T-helper 9 cell (primary cell): ENCODE data around the gene PSMB11.

Experiments used
- DNase-seq: peaks from one replicate; pipeline ENCODE4 v3.0.0-alpha.2; 2020

PSMB11 gene

DNA sequence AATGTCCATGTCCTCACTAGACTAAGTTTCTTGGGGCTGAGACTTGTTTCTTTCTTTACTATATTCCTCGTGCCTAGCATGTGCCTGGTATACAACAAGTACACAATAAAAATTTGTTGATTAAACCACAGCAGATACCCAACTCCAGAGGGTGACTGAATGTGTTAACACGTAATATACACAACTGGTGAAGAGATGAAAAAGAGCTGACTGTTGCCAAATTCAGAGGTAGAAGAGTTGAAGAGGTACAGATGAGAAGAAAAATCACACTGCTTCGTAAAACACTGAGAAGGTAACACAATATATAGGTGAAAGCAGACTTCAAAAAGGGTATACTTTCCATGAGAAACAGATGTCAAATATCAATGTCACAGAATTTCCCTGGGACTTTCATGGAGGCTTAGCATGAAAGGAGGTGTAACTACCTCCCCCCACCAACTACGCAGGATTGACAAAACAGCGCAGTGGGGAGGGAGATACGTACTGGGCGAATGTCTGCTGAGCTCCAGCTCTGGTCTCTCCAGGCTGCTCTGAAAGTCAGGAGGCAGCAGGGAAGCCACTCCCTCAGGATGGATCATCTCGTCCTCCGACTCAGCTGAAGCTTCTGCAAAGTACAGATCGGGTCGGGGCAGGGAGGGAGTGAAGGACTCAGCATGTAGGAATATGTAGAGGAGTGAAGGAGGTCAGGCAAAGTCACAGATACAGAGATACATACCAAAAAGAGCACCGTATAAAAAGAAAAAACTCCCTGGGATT, 47.7 kb downstream of the PSMB11 start:
- DNase-seq: no peak

DNA sequence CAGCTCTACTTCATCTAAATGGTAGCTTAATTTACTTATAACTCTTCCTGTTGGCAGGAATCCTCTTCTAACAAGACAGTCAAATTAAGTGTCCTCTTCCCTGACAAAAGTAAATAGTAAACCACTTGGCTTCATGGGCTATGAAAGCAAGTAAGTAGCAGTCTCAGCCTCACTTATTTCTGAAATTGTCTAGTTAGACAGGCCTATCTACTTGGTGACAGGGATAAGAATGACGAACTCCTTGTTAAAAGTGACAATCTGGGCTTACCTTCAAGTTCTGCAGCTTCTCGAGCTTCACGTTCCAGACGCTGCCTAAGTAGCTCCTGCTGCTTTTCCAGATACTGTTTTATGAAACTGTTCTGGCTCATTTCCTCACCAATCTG, 48.2 kb downstream of the PSMB11 start:
- DNase-seq: no peak

DNA sequence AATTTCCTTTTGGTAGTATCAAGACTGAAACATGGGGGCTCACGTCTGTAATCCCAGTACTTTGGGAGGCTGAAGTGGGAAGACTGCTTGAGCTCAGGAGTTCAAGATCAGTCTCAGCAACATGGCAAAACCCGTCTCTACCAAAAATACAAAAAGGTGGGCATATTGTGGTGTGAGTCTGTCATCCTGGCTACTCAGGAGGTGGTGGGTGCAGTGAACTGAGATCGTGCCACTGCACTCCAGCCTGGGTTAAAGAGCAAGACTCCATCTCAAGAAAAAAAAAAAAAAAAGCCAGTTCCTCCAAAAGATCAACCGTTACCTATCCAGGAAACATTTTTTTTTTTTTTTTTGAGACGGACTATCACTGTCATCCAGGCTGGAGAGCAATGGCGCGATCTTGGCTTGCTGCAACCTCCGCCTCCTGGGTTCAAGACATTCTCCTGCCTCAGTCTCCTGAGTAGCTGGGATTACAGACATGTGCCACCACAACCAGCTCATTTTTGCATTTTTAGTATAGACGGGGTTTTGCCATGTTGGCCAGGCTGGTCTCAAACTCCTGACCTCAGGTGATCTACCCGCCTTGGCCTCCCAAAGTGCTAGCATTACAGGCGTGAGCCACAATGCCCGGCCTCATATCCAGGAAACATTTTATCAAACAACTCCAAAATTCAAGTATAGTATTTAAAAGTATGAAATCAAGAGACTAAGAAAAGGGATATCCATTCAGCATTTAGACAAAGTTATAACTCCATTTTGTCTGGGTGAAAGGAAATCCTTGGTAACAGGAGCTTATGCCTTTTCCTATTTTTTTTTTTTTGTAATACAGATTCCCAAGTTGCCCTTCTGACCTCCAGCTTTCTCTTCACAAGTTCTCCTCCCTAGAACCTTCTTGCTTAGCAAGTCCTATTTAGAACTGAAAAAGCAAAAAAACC, 49.5 kb downstream of the PSMB11 start:
- DNase-seq: no peak

DNA sequence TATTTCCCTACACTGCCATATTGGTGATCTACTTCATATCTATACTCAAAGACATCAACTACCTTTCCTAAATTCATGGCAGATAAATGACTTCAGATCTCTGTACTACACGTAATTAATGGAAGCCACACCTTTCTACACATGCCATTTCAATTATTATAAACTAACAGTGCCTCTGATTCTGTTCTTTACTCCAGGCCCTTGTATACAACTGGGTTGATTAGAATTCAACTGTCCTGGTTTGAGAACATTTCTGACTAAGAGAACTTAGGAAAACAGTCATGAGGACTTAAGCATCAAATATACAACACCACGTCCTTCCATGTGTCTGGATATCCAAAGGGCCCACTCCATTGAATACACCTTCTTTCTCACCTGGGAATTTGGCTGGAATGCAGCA, 51.1 kb downstream of the PSMB11 start:
- DNase-seq: no peak

DNA sequence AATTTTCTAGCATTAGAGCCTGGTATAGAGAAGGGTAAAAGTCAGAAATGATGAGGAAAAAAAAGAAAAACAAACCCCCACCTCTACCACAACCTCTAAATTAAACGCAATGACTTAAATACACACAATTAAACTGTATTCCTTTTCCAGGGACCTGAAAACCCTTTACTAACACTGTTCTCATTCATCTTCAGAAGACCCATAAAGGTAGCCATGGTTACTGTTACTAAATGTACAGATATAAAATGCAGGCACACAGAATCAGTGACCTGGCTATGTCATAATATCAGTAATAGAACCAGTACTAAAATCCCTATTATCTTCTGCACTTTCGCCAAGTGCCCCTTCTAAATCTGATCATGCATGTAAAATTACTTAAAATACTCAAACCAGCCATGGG, 51.5 kb downstream of the PSMB11 start:
- DNase-seq: no peak
